DMS153 (cell line): ENCODE data around the gene SLC9C2.
"Not testable (repeated sequence)": the region's sequence is repeated elsewhere in the genome, so short reads cannot be mapped to it uniquely, and the experiment has no call there.

Experiments used
- DNase-seq: peaks from one replicate; lab custom pipeline; 2025; lab: John Stamatoyannopoulos, UW

Gene SLC9C2

GRCh38 chr1:173603056-173603591 lies at the start of gene SLC9C2:
Gene SLC9C2, minus strand, starts transcription at chr1:173603072. Its CDS starts 1,296 bp downstream, at chr1:173601776.
- no peak for DNase-seq

- no peak for DNase-seq
These were observed 46.2 kb upstream of the SLC9C2 start for GRCh38 chr1:173648880-173649605.

- DNase-seq, result no peak
These were observed 43.8 kb upstream of the SLC9C2 start for GRCh38 chr1:173646656-173647055.

- peak; percentile 2 for DNase-seq
These were observed 39.7 kb upstream of the SLC9C2 start for GRCh38 chr1:173642450-173643139.

- DNase-seq, result no peak
These were observed 36.2 kb upstream of the SLC9C2 start for GRCh38 chr1:173639102-173639501.

- DNase-seq, result no peak
These were observed 35.5 kb upstream of the SLC9C2 start for GRCh38 chr1:173638043-173639021.

GRCh38 chr1:173637236-173638042 lies 34.6 kb upstream of the SLC9C2 start:
- DNase-seq, result not testable (repeated sequence)

- no peak for DNase-seq
These were observed 32.2 kb upstream of the SLC9C2 start, which contains the start of gene TEX50 for GRCh38 chr1:173635116-173635515. Gene TEX50, plus strand, starts transcription at chr1:173635338. Its CDS starts 184 bp downstream, at chr1:173635522.

GRCh38 chr1:173628888-173629287 lies 26.0 kb upstream of the SLC9C2 start:
- no peak for DNase-seq

GRCh38 chr1:173627269-173627668 lies 24.4 kb upstream of the SLC9C2 start:
- DNase-seq, result no peak

GRCh38 chr1:173616859-173617258 lies 14.0 kb upstream of the SLC9C2 start:
- no peak for DNase-seq

GRCh38 chr1:173613086-173613485 lies 10.2 kb upstream of the SLC9C2 start:
- not testable (repeated sequence) for DNase-seq

- DNase-seq, result no peak
These were observed 5.8 kb upstream of the SLC9C2 start for GRCh38 chr1:173608503-173609216.

- DNase-seq, result no peak
These were observed 1.3 kb downstream of the SLC9C2 start for GRCh38 chr1:173601588-173601987.

GRCh38 chr1:173596097-173596825 lies 6.6 kb downstream of the SLC9C2 start:
- no peak for DNase-seq

GRCh38 chr1:173591138-173591537 lies 11.7 kb downstream of the SLC9C2 start:
- not testable (repeated sequence) for DNase-seq

- no peak for DNase-seq
These were observed 12.3 kb downstream of the SLC9C2 start for GRCh38 chr1:173590557-173590956.

GRCh38 chr1:173581383-173582079 lies 21.3 kb downstream of the SLC9C2 start:
- DNase-seq, result no peak

- no peak for DNase-seq
These were observed 22.2 kb downstream of the SLC9C2 start for GRCh38 chr1:173580658-173581057.
